NB4 (cell line): ENCODE results near the gene IRAG1.

Experiments used
- POLR2A ChIP-seq: IDR thresholded peaks from 2 replicates; pipeline ENCODE4 v1.6.1; 2011; ENCODE audit warnings: mild to moderate bottlenecking; ENCODE audit not compliant: insufficient read length; ENCODE audit errors: extremely low read depth
- TF ChIP-seq, protein P1 (sequence below): IDR thresholded peaks from one replicate; pipeline ENCODE4 v1.5.1; 2012; ENCODE audit warnings: low read depth, low read length

- TF ChIP-seq, protein P1, sequence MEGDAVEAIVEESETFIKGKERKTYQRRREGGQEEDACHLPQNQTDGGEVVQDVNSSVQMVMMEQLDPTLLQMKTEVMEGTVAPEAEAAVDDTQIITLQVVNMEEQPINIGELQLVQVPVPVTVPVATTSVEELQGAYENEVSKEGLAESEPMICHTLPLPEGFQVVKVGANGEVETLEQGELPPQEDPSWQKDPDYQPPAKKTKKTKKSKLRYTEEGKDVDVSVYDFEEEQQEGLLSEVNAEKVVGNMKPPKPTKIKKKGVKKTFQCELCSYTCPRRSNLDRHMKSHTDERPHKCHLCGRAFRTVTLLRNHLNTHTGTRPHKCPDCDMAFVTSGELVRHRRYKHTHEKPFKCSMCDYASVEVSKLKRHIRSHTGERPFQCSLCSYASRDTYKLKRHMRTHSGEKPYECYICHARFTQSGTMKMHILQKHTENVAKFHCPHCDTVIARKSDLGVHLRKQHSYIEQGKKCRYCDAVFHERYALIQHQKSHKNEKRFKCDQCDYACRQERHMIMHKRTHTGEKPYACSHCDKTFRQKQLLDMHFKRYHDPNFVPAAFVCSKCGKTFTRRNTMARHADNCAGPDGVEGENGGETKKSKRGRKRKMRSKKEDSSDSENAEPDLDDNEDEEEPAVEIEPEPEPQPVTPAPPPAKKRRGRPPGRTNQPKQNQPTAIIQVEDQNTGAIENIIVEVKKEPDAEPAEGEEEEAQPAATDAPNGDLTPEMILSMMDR, result no peak
- no peak for TF ChIP-seq POLR2A
Measured at GRCh38 chr11:10679644-10680043, 13.9 kb downstream of the IRAG1 start.
